Mesodermal cell (in vitro differentiated cells): Measurements from ENCODE around the gene IFT43.

Source experiments
- H3K27ac ChIP-seq: 2 replicates; pipeline ENCODE4 v1.7.0; 2013; ENCODE audit warnings: mild to moderate bottlenecking, low read depth, low read length, moderate library complexity; ENCODE audit not compliant: severe bottlenecking
- H3K36me3 ChIP-seq: 2 replicates; pipeline ENCODE4 v1.7.1; 2013; ENCODE audit warnings: mild to moderate bottlenecking, low read length, moderate library complexity; ENCODE audit not compliant: control insufficient read depth, insufficient read depth
- H3K4me1 ChIP-seq: one replicate; pipeline ENCODE4 v1.7.1; 2013; ENCODE audit warnings: mild to moderate bottlenecking, low read length; ENCODE audit not compliant: insufficient read depth, control insufficient read depth, poor library complexity, severe bottlenecking
- H3K4me3 ChIP-seq: 2 replicates; pipeline ENCODE4 v1.7.0; 2013; ENCODE audit warnings: low read length, control low read depth, mild to moderate bottlenecking; ENCODE audit not compliant: insufficient read depth, poor library complexity, severe bottlenecking; ENCODE audit errors: extremely low read depth
- H3K9me3 ChIP-seq: 2 replicates; pipeline ENCODE4 v1.7.1; 2013; ENCODE audit warnings: mild to moderate bottlenecking, low read length, moderate library complexity; ENCODE audit not compliant: control insufficient read depth
- WGBS, 2 experiments: methylation state at CpG; one replicate each; pipeline ENCODE4 v1.1.5; 2013; ENCODE audit warnings: missing lambda C conversion rate in 2 of 2; ENCODE audit not compliant: insufficient coverage in 2 of 2; 5-methylcytosine and 5-hydroxymethylcytosine counted together

IFT43 gene

GRCh38 chr14:76131071-76131965, 145.8 kb downstream of the IFT43 start:
- 31 to 32% methylated on average over 11 to 20 of the region's 30 CpGs for WGBS, 2 experiments
- H3K4me1 ChIP-seq = peaks cover 6% of the 10 kb centered on the region
- no peak overlapping the region for H3K27ac ChIP-seq
- no peak overlapping the region for H3K4me3 ChIP-seq
- no peaks in the 10 kb centered on the region for H3K9me3 ChIP-seq
- no peaks in the 10 kb centered on the region for H3K36me3 ChIP-seq

- Histone ChIP-seq H3K36me3 (no peaks in the 10 kb centered on the region), H3K4me3 (no peak overlapping the region), H3K9me3 (no peaks in the 10 kb centered on the region), H3K27ac (no peak overlapping the region), H3K4me1 (peaks cover 6% of the 10 kb centered on the region)
- 41 to 42% methylated on average over 4 of the region's 4 CpGs for WGBS, 2 experiments
Observed at GRCh38 chr14:76133103-76133502, 147.5 kb downstream of the IFT43 start.
